OCI-M1 (cell line): ENCODE results near the gene GSX1.
"Not testable (repeated sequence)": the region's sequence is repeated elsewhere in the genome, so short reads cannot be mapped to it uniquely, and the experiment has no call there.

Experiments
- DNase-seq: peaks from one replicate; lab custom pipeline; 2025; lab: John Stamatoyannopoulos, UW

GSX1 gene

GRCh38 chr13:27794921-27795717 lies 2.8 kb downstream of the GSX1 start:
- DNase-seq = no peak

- no peak for DNase-seq
These were observed 3.4 kb downstream of the GSX1 start for GRCh38 chr13:27795718-27796019.

GRCh38 chr13:27796544-27797227 lies 4.4 kb downstream of the GSX1 start:
- DNase-seq = no peak

GRCh38 chr13:27797228-27797624 lies 4.9 kb downstream of the GSX1 start:
- no peak for DNase-seq

- DNase-seq = no peak
These were observed 14.6 kb downstream of the GSX1 start for GRCh38 chr13:27806744-27807387.

- DNase-seq = no peak
These were observed 16.7 kb downstream of the GSX1 start for GRCh38 chr13:27808851-27809550.

- DNase-seq = no peak
These were observed 17.7 kb downstream of the GSX1 start for GRCh38 chr13:27810009-27810408.

- DNase-seq = no peak
These were observed 18.2 kb downstream of the GSX1 start for GRCh38 chr13:27810461-27810860.

GRCh38 chr13:27813826-27814225 lies 21.5 kb downstream of the GSX1 start:
- no peak for DNase-seq

- not testable (repeated sequence) for DNase-seq
These were observed 25.5 kb downstream of the GSX1 start for GRCh38 chr13:27817832-27818231.

GRCh38 chr13:27820524-27821482 lies 28.5 kb downstream of the GSX1 start:
- DNase-seq = no peak

GRCh38 chr13:27821566-27821965 lies 29.3 kb downstream of the GSX1 start:
- no peak for DNase-seq

GRCh38 chr13:27822258-27822872 lies 30.1 kb downstream of the GSX1 start:
- DNase-seq = no peak

- no peak for DNase-seq
These were observed 30.6 kb downstream of the GSX1 start for GRCh38 chr13:27822873-27823311.

GRCh38 chr13:27824121-27824520 lies 31.8 kb downstream of the GSX1 start:
- DNase-seq = no peak

- no peak for DNase-seq
These were observed 32.8 kb downstream of the GSX1 start for GRCh38 chr13:27825072-27825471.

- peak; percentile 80 for DNase-seq
These were observed 34.4 kb downstream of the GSX1 start for GRCh38 chr13:27826379-27827353.

GRCh38 chr13:27827646-27828045 lies 35.4 kb downstream of the GSX1 start:
- DNase-seq = no peak

GRCh38 chr13:27830010-27830409 lies 37.7 kb downstream of the GSX1 start:
- peak; percentile 66 for DNase-seq

- no peak for DNase-seq
These were observed 40.9 kb downstream of the GSX1 start for GRCh38 chr13:27833206-27833605.
